HCT116 (cell line): ENCODE data around the gene VAMP1. TPM values are rescaled to one million over a fixed set of nuclear protein-coding genes. Genes with fewer than 3 reads are reported as not detected.

Experiments
- ATAC-seq: fragments of 200-7000 bp; cut with Tn5 transposase; 2 replicates; pipeline ENCODE4 v1.9.1; 2020; ENCODE audit warnings: mild to moderate bottlenecking, moderate library complexity
- BruUV-seq: library from RNA; stranded (reverse); fragments of 400-500 nt; replicated peaks from 2 replicates; lab custom pipeline; 2021; lab: Mats Ljungman, UMichigan
- CTCF ChIA-PET: fragments of 300-600 bp; sonication (Branson Sonifier 250); formaldehyde crosslinking; loops from one replicate; lab custom pipeline; 2021; ENCODE audit warnings: antibody characterized with exemption; lab: Charles Lee
- POLR2A ChIA-PET: fragments of 300-600, 350-600 bp; sonication (Branson Sonifier 250); formaldehyde crosslinking; loops from one replicate; lab custom pipeline; 2021; ENCODE audit warnings: antibody characterized with exemption; lab: Charles Lee
- RAD21 ChIA-PET, 2 experiments: fragments of 300-600 bp; sonication (Branson Sonifier 250); formaldehyde crosslinking; loops; one replicate each; lab custom pipeline; 2023; ENCODE audit warnings: low total read pairs in 2 of 2; ENCODE audit not compliant: uncharacterized antibody in 2 of 2, unreplicated experiment in 2 of 2, low non-redundant PET in 1 of 2; lab: Charles Lee
- DNase-seq: peaks from one replicate; pipeline ENCODE4 v3.0.0-alpha.2; 2010; ENCODE audit warnings: low read depth, low spot score
- H2AFZ ChIP-seq: fragments of 200-600 bp; shearing (Covaris generic), sonication (generic); 2 replicates; pipeline ENCODE4 v1.6.1; 2017; ENCODE audit warnings: low read depth, mixed run types, mixed read lengths, antibody characterized with exemption, low read length; ENCODE audit not compliant: poor library complexity, severe bottlenecking
- H3K27ac ChIP-seq: 2 replicates; pipeline ENCODE4 v1.5.1; 2012; ENCODE audit warnings: low read depth, low read length
- H3K27me3 ChIP-seq: fragments of 200-600 bp; sonication (generic); 2 replicates; pipeline ENCODE4 v1.6.1; 2016; ENCODE audit warnings: mixed run types, low read length, mixed read lengths; ENCODE audit not compliant: insufficient read depth
- H3K36me3 ChIP-seq, 2 experiments: fragments of 200-500 bp in 1 of 2; fragments of 200-600 bp in 1 of 2; sonication (Bioruptor generic) in 1 of 2; sonication (generic) in 1 of 2; 2 replicates each; pipeline versions ENCODE4 v1.5.1 to v1.6.1; 2014 to 2016; ENCODE audit warnings: low read length in 2 of 2, inconsistent platforms in 1 of 2, mixed read lengths in 1 of 2, mixed run types in 1 of 2; ENCODE audit not compliant: insufficient read depth in 2 of 2, control insufficient read depth in 1 of 2
- H3K4me1 ChIP-seq, 2 experiments: fragments of 200-600 bp in 1 of 2; sonication (generic) in 1 of 2; 2 replicates each; pipeline versions ENCODE4 v1.5.1 to v1.6.1; 2012 to 2017; ENCODE audit warnings: low read length in 2 of 2, inconsistent platforms in 1 of 2, mild to moderate bottlenecking in 1 of 2, mixed read lengths in 1 of 2, mixed run types in 1 of 2, moderate library complexity in 1 of 2; ENCODE audit not compliant: insufficient read depth in 2 of 2, control insufficient read depth in 1 of 2
- H3K4me2 ChIP-seq: fragments of 200-600 bp; sonication (generic); 2 replicates; pipeline ENCODE4 v1.6.1; 2017; ENCODE audit warnings: mixed run types, low read length, mixed read lengths
- H3K4me3 ChIP-seq, 2 experiments: fragments of 200-600 bp in 1 of 2; sonication (generic) in 1 of 2; replicated peaks in 1 of 2; 2 replicates each; pipeline ENCODE4 v1.5.1; 2011 to 2016; ENCODE audit warnings: low read length in 2 of 2, control low read depth in 1 of 2, low read depth in 1 of 2, mild to moderate bottlenecking in 1 of 2, mixed read lengths in 1 of 2, mixed run types in 1 of 2
- H3K79me2 ChIP-seq: fragments of 200-600 bp; sonication (generic); 2 replicates; pipeline ENCODE4 v1.6.1; 2017; ENCODE audit warnings: mild to moderate bottlenecking, mixed run types, low read length, moderate library complexity, mixed read lengths; ENCODE audit not compliant: insufficient read depth
- H3K9ac ChIP-seq: fragments of 200-600 bp; sonication (generic); 2 replicates; pipeline ENCODE4 v1.6.1; 2016; ENCODE audit warnings: low read length, mixed read lengths
- H3K9me2 ChIP-seq: fragments of 200-600 bp; sonication (generic), shearing (Covaris generic); 2 replicates; pipeline ENCODE4 v1.6.1; 2017; ENCODE audit warnings: mixed run types, mild to moderate bottlenecking, moderate library complexity; ENCODE audit not compliant: insufficient read depth
- H3K9me3 ChIP-seq, 2 experiments: fragments of 200-500 bp in 1 of 2; fragments of 200-600 bp in 1 of 2; sonication (Bioruptor generic) in 1 of 2; sonication (generic) in 1 of 2; 2 replicates each; pipeline ENCODE4 v1.6.1; 2014 to 2017; ENCODE audit warnings: low read length in 2 of 2, mixed read lengths in 2 of 2, inconsistent platforms in 1 of 2, low read depth in 1 of 2, mild to moderate bottlenecking in 1 of 2, mixed run types in 1 of 2, moderate library complexity in 1 of 2; ENCODE audit not compliant: control insufficient read depth in 1 of 2, insufficient read depth in 1 of 2
- H4K20me1 ChIP-seq: fragments of 200-600 bp; sonication (generic), shearing (Covaris generic); 2 replicates; pipeline ENCODE4 v1.6.1; 2017; ENCODE audit warnings: mixed run types, mild to moderate bottlenecking, moderate library complexity; ENCODE audit not compliant: insufficient read depth
- ATF3 ChIP-seq: IDR thresholded peaks from 2 replicates; pipeline ENCODE4 v1.6.1; 2012
- EGR1 ChIP-seq: IDR thresholded peaks from 2 replicates; pipeline ENCODE4 v1.6.1; 2012; ENCODE audit warnings: low read depth
- ELF1 ChIP-seq: IDR thresholded peaks from 2 replicates; pipeline ENCODE4 v1.6.1; 2012; ENCODE audit warnings: low read depth, borderline replicate concordance
- EZH2 ChIP-seq: fragments of 200-600 bp; sonication (generic); IDR thresholded peaks from 2 replicates; pipeline ENCODE4 v1.6.1; 2017; ENCODE audit warnings: antibody characterized with exemption, mixed run types
- FOSL1 ChIP-seq: IDR thresholded peaks from 2 replicates; pipeline ENCODE4 v1.6.1; 2012; ENCODE audit warnings: low read depth
- POLR2AphosphoS5 ChIP-seq: IDR thresholded peaks from 2 replicates; pipeline ENCODE4 v1.6.1; 2011; ENCODE audit warnings: mild to moderate bottlenecking, low read depth, low read length, moderate library complexity
- RAD21 ChIP-seq: IDR thresholded peaks from 2 replicates; pipeline ENCODE4 v1.6.1; 2012; ENCODE audit warnings: low read depth, mild to moderate bottlenecking
- SP1 ChIP-seq: IDR thresholded peaks from 2 replicates; pipeline ENCODE4 v1.6.1; 2012; ENCODE audit warnings: low read depth
- TCF7L2 ChIP-seq: IDR thresholded peaks from 2 replicates; pipeline ENCODE4 v1.7.0; 2011; ENCODE audit warnings: borderline replicate concordance, inconsistent platforms; ENCODE audit not compliant: insufficient read depth, insufficient read length; ENCODE audit errors: extremely low read depth
- YY1 ChIP-seq: IDR thresholded peaks from 2 replicates; pipeline ENCODE4 v1.6.1; 2011; ENCODE audit warnings: low read length, low read depth, moderate library complexity, mild to moderate bottlenecking; ENCODE audit not compliant: insufficient replicate concordance; ENCODE audit errors: extremely low read depth
- ZFX ChIP-seq: fragments of 450-650 bp; IDR thresholded peaks from 2 replicates; pipeline ENCODE4 v1.6.1; 2017
- ZNF274 ChIP-seq: fragments of 200-500 bp; sonication (Bioruptor generic); IDR thresholded peaks from 2 replicates; pipeline ENCODE4 v1.6.1; 2014; ENCODE audit warnings: mild to moderate bottlenecking, low read depth, low read length, inconsistent platforms
- intact Hi-C: fragments of 100-400 bp; cut with micrococcal nuclease; formaldehyde crosslinking; loops from 2 replicates; pipeline ENCODE4 v1.10.0; 2022
- total RNA-seq: library from RNA; stranded (reverse); gene quantifications from one replicate; pipeline ENCODE4 v1.2.1, GENCODE V29; 2021; ENCODE audit not compliant: unreplicated experiment

VAMP1 gene
- total RNA-seq, 1 experiment from 2014 or later = 12.1 TPM

GRCh38 chr12:6463216-6463615 lies 7.3 kb downstream of the VAMP1 start (continued):
- TF ChIP-seq RAD21 = no peak
- TF ChIP-seq EGR1 = no peak
- TF ChIP-seq, all 23 proteins: peak for 0

DNA sequence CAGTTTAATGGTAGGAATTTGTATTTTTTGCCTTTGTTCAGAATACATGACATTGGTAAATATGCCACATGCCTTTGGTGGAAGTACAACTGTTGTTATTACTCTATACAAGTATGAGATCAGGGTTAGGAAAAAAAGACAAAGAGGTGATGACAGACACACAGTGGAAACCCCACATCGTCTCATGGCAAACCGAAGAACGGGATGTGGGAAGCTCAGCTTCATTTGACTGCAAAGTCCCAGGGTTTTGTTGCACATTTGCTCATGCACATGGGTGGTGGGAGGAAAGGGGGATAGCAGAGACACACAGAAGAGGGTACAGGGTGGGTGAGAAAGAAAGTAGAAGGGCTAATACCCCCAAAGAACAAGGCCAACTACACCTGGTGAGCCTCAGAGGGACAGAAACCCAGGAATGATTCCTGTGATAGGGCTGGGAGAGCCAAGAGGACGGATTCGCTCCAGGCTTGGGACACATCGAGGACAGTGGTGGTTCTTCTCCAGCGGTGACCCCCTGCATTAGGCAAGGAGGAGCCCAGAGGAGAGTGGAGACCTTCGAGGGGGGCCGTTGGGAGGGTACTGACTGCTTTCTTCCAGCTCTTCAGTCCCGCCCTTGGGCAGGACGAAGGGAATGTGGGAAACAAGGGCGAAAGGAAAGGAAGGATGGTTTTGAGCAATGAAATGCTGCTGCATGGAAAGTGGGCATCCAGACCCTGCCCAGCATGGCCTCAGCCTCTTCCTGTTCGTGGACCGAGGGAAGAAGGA lies 8.1 kb downstream of the VAMP1 start:
- Histone ChIP-seq H3K36me3 (peaks cover 14 to 31% of the 10 kb centered on the region in 2 experiments; a peak in 3 of 4 replicates), H3K9me3 (no peaks in the 10 kb centered on the region), H3K27me3 (no peaks in the 10 kb centered on the region), H3K9me2 (no peaks in the 10 kb centered on the region), H4K20me1 (no peaks in the 10 kb centered on the region), H2AFZ (no peak overlapping the region), H3K4me2 (no peak overlapping the region), H3K4me1 (no peaks in the 10 kb centered on the region), H3K9ac (no peak overlapping the region), H3K27ac (no peak overlapping the region), H3K4me3 (no peak overlapping the region), H3K79me2 (no peaks in the 10 kb centered on the region)
- no peak for ATAC-seq
- no TSS peak for BruUV-seq
- intact Hi-C loops = no loop called here
- ChIA-PET CTCF (no interaction called here), RAD21 (no interaction called here), POLR2A (no interaction called here)
- no peak for DNase-seq
- no peak for TF ChIP-seq POLR2AphosphoS5
- TF ChIP-seq YY1 = no peak
- TF ChIP-seq ZFX = no peak
- no peak for TF ChIP-seq ATF3
- TF ChIP-seq ELF1 = no peak
- no peak for TF ChIP-seq RAD21
- no peak for TF ChIP-seq FOSL1
- no peak for TF ChIP-seq TCF7L2
- no peak for TF ChIP-seq ZNF274
- TF ChIP-seq SP1 = no peak
- no peak for TF ChIP-seq EZH2
